Measurements from ENCODE around the gene LRRFIP2. TPM values are rescaled to one million over a fixed set of nuclear protein-coding genes. Genes with fewer than 3 reads are reported as not detected.
"Not testable (repeated sequence)": the region's sequence is repeated elsewhere in the genome, so short reads cannot be mapped to it uniquely, and the experiment has no call there.

Gene LRRFIP2
- total RNA-seq, 1 donor = 84.2 TPM

DNA sequence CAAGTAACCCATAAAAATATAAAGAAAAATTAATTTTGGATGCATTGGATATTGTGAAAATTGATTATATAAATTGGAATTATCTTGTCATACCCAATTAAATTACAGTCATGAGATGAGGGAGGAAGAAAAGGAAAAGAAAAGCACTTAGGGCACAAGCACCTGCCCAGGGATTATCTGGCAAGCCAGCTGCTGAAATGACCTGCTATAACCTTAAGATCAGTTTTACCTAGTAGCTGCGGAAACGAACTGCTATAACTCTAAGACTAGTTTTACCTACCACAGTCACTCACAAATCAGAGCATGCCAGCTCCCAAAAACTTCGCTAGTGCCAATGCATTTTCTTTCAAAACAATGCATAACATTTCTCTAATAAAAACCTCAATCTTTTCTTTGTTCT lies 26.2 kb downstream of the LRRFIP2 start:
- TF ChIP-seq, protein P1, sequence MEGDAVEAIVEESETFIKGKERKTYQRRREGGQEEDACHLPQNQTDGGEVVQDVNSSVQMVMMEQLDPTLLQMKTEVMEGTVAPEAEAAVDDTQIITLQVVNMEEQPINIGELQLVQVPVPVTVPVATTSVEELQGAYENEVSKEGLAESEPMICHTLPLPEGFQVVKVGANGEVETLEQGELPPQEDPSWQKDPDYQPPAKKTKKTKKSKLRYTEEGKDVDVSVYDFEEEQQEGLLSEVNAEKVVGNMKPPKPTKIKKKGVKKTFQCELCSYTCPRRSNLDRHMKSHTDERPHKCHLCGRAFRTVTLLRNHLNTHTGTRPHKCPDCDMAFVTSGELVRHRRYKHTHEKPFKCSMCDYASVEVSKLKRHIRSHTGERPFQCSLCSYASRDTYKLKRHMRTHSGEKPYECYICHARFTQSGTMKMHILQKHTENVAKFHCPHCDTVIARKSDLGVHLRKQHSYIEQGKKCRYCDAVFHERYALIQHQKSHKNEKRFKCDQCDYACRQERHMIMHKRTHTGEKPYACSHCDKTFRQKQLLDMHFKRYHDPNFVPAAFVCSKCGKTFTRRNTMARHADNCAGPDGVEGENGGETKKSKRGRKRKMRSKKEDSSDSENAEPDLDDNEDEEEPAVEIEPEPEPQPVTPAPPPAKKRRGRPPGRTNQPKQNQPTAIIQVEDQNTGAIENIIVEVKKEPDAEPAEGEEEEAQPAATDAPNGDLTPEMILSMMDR (IDR thresholded peaks at IDR 0.05; ENCODE audit: insufficient read depth, low read depth, low read length) = no peak

GRCh38 chr3:37147666-37148065 lies 26.7 kb downstream of the LRRFIP2 start:
- no peak overlapping the region for H3K4me3 ChIP-seq (ENCODE audit: low read depth, low read length)
- no peak for DNase-seq (ENCODE audit: low read depth)
- TF ChIP-seq, protein P1 (IDR thresholded peaks at IDR 0.05; ENCODE audit: insufficient read depth, low read depth, low read length) = no peak

More for the DNA sequence above, 26.2 kb downstream of the LRRFIP2 start:
- H3K4me3 ChIP-seq (ENCODE audit: low read depth, low read length) = no peak overlapping the region
- DNase-seq (ENCODE audit: low read depth) = no peak

DNA sequence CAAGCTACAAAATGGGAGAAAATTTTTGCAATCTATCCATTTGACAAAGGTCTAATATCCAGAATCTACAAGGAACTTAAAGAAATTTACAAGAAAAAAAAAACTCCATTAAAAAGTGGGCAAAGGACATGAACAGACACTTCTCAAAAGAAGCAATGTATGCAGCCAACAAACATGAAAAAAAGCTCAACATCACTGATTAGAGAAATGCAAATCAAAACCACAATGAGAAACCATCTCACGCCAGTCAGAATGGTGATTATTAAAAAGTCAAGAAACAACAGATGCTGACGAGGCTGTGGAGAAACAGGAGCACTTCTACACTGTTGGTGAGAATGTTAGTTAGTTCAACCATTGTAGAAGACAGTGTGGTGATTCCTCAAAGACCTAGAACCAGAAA lies 27.5 kb downstream of the LRRFIP2 start:
- H3K4me3 ChIP-seq (ENCODE audit: low read depth, low read length) = not testable (repeated sequence)

DNA sequence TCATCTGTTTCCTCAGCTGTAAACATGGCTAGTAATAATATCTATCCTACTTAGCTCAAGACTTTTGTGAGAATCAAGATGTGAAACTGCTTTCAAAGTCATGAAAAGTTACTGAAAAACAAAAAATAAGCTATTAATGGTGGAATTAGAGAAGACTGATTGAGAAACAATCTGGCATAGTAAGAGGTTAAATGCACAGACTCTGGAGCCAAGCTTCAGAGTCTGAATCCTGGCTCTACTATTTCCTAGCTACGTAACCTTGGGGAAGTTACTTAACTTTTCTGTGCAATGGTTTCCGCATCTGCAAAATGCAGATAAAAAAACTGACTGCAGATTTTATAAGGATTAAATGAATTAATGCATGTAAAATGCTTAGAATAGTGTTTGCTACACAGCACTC lies 28.8 kb downstream of the LRRFIP2 start:
- no peak for DNase-seq (ENCODE audit: low read depth)
- TF ChIP-seq, protein P1 (IDR thresholded peaks at IDR 0.05; ENCODE audit: insufficient read depth, low read depth, low read length) = no peak
- no peak overlapping the region for H3K4me3 ChIP-seq (ENCODE audit: low read depth, low read length)

More for the DNA sequence above, 27.5 kb downstream of the LRRFIP2 start:
- DNase-seq (ENCODE audit: low read depth) = not testable (repeated sequence)

DNA sequence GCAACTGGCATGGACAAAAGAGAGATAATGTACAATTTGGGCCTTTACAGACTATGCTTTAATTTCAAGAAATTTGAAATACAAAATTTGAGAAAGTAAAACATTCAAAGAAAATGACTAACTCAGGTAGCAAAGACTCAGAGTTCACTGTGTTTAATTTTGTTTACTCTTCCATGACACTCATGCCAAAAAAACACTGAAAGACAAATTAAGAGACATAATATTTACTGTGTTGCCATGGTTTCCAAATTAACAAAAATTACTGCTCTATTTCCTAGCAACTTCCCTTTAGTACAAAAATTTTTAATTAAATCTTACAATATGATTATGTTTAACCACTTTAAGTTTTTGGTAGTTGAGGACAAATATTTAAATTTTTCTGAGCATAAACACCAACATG lies 29.6 kb downstream of the LRRFIP2 start:
- H3K4me3 ChIP-seq (ENCODE audit: low read depth, low read length) = no peak overlapping the region
- TF ChIP-seq, protein P1 (IDR thresholded peaks at IDR 0.05; ENCODE audit: insufficient read depth, low read depth, low read length) = no peak
- DNase-seq (ENCODE audit: low read depth) = peak; percentile 11

DNA sequence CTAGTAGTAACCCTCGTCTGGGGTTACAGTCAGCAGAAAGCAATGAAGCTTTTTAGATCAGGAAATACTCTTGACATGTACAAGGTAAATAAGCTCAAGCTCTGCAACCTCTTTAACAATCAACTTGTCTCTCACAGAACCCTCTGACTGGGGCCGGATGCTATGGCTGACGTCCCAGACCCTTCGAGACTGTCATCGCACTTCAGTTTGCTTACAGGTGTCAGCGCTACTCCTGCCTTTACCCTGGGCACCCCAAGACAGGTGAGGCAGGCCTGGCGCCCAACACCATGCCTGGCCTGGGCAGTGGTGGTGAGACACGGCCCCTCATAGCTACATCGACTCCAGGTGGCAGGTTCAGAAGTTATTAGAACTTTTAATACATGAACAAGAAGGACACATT lies 30.6 kb downstream of the LRRFIP2 start:
- DNase-seq (ENCODE audit: low read depth) = no peak
- TF ChIP-seq, protein P1 (IDR thresholded peaks at IDR 0.05; ENCODE audit: insufficient read depth, low read depth, low read length) = no peak
- H3K4me3 ChIP-seq (ENCODE audit: low read depth, low read length) = no peak overlapping the region

DNA sequence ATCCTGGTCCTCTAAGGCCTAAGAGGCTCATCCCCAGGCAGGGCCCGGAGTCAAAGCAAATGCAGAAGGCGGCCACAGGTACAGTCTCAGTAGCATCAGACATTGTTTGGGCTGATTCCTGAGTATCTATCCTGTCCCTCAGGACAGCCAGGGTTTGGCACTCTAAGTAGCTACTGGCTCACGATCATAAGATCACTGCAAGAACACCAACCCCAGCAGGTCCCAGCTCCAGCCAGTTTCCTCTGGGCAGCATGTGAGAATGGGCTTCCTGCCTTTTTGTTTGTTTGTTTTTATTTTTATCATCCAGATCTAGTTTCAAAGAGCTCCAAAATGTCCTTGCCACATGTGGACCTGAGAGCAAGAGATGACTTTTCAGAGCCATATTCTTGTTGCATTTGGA lies 32.7 kb downstream of the LRRFIP2 start:
- no peak for DNase-seq (ENCODE audit: low read depth)
- no peak overlapping the region for H3K4me3 ChIP-seq (ENCODE audit: low read depth, low read length)
- TF ChIP-seq, protein P1 (IDR thresholded peaks at IDR 0.05; ENCODE audit: insufficient read depth, low read depth, low read length) = no peak
